Activated naive CD8-positive, alpha-beta T cell (primary cell): Measurements from ENCODE around the gene NMU.
"Not testable (repeated sequence)": the region's sequence is repeated elsewhere in the genome, so short reads cannot be mapped to it uniquely, and the experiment has no call there.

Experiments
- H3K27ac Mint-ChIP-seq: one replicate; pipeline ENCODE4 v1.8.0; 2021; ENCODE audit warnings: mixed read lengths
- H3K27me3 Mint-ChIP-seq: one replicate; pipeline ENCODE4 v1.8.0; 2021; ENCODE audit warnings: mixed read lengths
- H3K36me3 Mint-ChIP-seq: one replicate; pipeline ENCODE4 v1.8.0; 2021; ENCODE audit warnings: mixed read lengths
- H3K4me1 Mint-ChIP-seq: one replicate; pipeline ENCODE4 v1.8.0; 2021; ENCODE audit warnings: low read depth, mixed read lengths
- H3K4me3 Mint-ChIP-seq: one replicate; pipeline ENCODE4 v1.8.0; 2021; ENCODE audit warnings: mild to moderate bottlenecking, mixed read lengths
- H3K9me3 Mint-ChIP-seq: one replicate; pipeline ENCODE4 v1.8.0; 2021; ENCODE audit warnings: low read depth, mixed read lengths

The NMU gene

DNA sequence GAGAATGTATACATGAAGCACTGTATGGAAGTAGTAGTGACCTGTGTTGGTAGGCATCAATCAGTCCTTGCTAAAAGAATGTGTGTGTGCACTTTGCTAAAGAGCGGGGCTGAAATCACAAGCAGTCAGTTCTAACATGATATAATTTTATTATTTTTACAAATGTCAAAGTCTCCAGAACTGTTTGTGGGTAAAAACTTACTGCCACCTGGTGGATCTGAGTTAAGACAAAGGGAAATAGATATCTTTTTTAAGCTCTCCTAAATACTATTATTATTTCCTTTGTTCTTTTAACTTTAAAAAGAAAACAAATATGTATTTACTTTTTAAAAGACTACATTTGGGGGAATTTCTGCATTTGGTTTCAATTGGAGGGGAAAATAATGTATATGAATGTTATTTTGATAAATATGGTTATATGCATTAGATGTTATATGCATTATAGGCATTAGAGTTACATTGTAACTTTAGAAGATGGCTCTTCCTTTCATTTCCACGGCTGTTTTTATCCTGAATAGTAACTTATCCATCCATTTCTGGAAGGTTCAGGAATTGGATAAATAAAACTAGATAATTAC lies 81.6 kb downstream of the NMU start:
- peaks cover 10% of the 10 kb centered on the region for H3K4me1 Mint-ChIP-seq
- no peak overlapping the region for H3K27ac Mint-ChIP-seq
- H3K36me3 Mint-ChIP-seq = no peaks in the 10 kb centered on the region
- no peak overlapping the region for H3K4me3 Mint-ChIP-seq
- H3K27me3 Mint-ChIP-seq = peaks cover 11% of the 10 kb centered on the region
- H3K9me3 Mint-ChIP-seq = no peaks in the 10 kb centered on the region

DNA sequence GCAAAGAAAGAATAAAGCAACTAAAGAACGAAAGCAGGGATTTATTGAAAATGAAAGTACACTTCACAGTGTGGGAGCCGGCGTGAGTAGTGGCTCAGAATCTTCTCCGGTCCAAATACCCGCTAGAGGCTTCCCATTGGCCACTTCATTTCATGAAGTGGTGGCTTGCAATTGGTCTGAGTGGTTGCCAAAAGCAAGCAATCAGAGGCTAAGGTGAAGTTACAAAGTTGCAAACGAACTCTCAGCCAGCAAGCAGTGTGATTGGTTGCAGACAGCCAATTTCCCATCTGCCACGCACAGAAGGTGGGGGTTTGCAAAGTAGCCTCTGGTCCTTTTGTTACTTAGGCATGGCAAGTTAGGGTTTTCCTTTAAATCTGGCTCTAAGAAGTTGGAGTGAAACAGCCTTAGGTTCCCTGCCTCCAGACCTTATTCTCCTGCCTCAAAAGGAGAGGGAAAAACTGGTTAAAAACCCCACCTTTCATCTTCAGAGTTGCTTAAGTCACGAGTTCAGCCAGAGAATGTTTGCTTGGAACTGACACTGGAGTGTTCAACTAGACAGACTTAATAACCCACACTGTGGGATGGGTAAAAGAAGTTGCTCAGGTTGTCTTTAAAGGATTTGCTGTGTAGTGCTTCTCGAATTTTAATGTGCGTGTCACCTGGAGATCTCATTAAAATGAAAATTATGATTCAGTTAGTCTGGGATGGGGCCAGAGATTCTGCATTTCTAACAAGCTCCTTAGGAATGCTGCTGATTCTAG lies 82.5 kb downstream of the NMU start:
- no peaks in the 10 kb centered on the region for H3K36me3 Mint-ChIP-seq
- peaks cover 15% of the 10 kb centered on the region for H3K4me1 Mint-ChIP-seq
- H3K9me3 Mint-ChIP-seq = no peaks in the 10 kb centered on the region
- no peak overlapping the region for H3K27ac Mint-ChIP-seq
- H3K4me3 Mint-ChIP-seq = no peak overlapping the region
- peaks cover 11% of the 10 kb centered on the region for H3K27me3 Mint-ChIP-seq

DNA sequence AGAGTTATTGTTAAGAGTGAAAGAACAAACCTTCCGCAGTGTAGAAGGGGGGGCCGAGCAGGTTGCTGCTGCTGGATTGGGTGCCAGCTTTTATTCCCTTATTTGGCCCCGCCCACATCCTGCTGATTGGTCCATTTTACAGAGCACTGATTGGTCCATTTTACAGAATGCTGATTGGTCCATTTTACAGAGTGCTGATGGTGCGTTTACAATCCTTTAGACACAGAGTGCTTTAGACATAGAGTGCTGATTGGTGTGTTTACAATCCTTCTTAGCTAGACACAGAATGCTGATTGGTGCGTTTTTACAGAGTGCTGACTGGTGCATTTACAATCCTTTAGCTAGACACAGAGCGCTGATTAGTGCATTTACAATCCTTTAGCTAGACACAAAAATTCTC lies 84.1 kb downstream of the NMU start:
- not testable (repeated sequence) for H3K27ac Mint-ChIP-seq, H3K4me3 Mint-ChIP-seq, H3K27me3 Mint-ChIP-seq, H3K9me3 Mint-ChIP-seq, H3K36me3 Mint-ChIP-seq
- H3K4me1 Mint-ChIP-seq = peaks cover 24% of the 10 kb centered on the region

DNA sequence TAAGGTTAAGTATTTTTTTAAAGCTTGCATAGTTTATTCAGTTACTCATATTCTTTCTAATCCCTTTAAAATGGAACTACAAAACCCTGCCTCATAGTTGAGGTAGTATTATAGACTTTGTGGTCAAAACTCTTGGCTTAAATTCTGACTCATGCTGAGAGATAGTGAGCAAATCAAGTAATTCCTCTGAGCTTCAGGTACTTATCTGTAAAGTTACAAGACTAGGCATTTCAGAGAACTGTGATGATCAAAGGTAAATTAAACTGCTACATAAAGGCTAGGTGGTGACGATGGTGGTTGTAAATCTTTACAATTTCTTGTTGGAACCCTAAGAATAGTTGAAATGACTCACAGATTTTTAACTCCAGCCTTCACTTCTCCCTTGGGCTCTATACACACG lies 86.2 kb downstream of the NMU start:
- H3K27ac Mint-ChIP-seq = peak overlapping the region; percentile 76
- H3K27me3 Mint-ChIP-seq = peaks cover 4% of the 10 kb centered on the region
- H3K36me3 Mint-ChIP-seq = no peaks in the 10 kb centered on the region
- no peaks in the 10 kb centered on the region for H3K9me3 Mint-ChIP-seq
- H3K4me1 Mint-ChIP-seq = peaks cover 28% of the 10 kb centered on the region
- no peak overlapping the region for H3K4me3 Mint-ChIP-seq

DNA sequence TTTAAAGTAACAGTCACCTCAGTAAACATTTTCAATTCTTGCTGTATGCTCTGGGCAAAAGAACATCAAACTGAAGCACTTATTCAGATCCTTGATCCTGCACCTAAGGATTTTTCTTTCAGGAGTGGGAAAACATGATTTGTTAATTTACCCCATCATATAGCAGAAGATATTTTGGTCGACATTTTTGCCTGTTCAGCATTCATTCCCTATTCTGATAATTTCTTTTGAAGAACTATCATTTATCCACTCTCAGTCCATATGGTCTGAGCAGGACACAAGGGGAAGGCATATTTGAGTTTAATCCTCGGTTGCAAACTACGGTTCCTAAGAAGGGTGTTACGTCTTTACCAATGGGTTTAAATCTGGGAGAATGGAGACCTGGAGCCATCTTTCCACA lies 88.2 kb downstream of the NMU start:
- Mint-ChIP-seq H3K4me1 (peaks cover 45% of the 10 kb centered on the region), H3K27me3 (peaks cover 3% of the 10 kb centered on the region), H3K9me3 (no peaks in the 10 kb centered on the region), H3K27ac (peak overlapping the region; percentile 75), H3K4me3 (peak overlapping the region; percentile 93), H3K36me3 (no peaks in the 10 kb centered on the region)

DNA sequence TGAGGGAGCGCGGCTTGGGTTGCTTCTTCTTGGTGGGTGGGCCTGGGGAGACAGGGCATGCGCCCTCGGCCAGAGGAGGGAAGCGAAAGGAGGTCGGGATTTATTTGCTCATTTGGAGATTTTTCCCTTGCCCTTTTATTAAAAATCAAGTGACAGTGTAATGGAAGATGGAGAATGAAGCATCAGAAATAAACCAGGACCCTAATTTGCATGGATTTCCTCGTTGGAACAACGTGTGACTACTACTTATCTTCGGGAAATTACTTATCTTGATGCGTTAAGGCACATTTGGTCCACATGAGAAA lies 88.7 kb downstream of the NMU start:
- no peaks in the 10 kb centered on the region for H3K27me3 Mint-ChIP-seq
- peak overlapping the region; percentile 93 for H3K4me3 Mint-ChIP-seq
- H3K9me3 Mint-ChIP-seq = no peaks in the 10 kb centered on the region
- H3K36me3 Mint-ChIP-seq = no peaks in the 10 kb centered on the region
- H3K27ac Mint-ChIP-seq = peak overlapping the region; percentile 75
- H3K4me1 Mint-ChIP-seq = peaks cover 47% of the 10 kb centered on the region

DNA sequence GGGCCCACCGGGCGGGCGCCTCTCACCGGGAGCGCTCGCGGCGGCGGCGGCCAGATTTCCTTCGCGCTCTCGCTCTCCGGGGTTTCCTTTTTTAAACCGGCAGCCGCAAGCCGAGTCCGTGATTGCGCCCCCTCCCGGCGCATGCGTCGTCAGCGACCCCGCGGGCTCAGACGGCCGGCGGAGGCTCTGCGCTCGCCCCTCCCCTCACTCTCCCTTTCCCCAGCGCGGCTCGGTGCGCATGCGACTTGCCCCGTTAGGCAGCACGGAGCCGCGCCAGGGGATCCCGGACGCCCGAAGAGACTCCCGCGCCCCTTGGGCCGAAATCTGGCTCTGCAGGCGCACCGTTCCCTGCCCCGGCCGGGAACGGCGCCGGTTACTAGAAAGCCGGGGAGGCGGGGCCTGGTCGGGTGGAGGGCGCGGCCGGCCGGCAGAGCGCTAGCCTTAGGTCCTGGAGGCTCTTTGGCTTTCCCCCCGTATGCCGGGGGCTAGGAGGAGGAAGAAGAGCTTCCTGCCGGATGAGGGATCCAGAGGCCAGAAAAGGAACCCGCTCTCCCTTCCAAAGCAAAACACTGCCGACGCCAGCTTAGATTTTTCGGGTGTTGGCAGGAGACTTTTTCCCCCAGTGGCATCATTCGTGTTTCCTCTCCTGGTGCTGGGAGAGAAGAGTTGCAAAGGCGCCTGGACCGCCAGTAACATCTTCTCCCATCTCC lies 89.2 kb downstream of the NMU start, which contains the start of gene CLOCK:
Gene CLOCK (minus strand): TSS at position 154 of the 710 bp plus-strand sequence. CDS start 64,124 bp downstream, outside the sequence.
- Mint-ChIP-seq H3K9me3 (no peaks in the 10 kb centered on the region), H3K27me3 (no peaks in the 10 kb centered on the region), H3K36me3 (no peaks in the 10 kb centered on the region), H3K4me1 (peaks cover 49% of the 10 kb centered on the region), H3K27ac (peak within 1 kb of the TSS; percentile 91), H3K4me3 (peak within 1 kb of the TSS; percentile 95)

DNA sequence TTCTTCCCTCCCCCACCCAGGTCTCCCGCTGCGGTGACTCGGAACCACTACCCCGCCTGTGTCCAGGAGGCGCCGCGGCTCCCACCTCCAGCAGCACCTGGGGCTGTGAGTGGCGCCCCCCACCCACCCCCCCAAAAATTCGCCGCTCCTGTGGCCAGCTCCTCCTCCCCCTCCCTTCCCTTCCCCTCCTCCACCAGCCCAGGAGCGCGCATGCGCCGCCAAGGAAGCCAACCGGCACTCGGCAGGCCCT lies 89.7 kb downstream of the NMU start:
- Mint-ChIP-seq H3K27ac (no peak overlapping the region), H3K4me3 (peak overlapping the region; percentile 47), H3K36me3 (no peaks in the 10 kb centered on the region), H3K4me1 (peaks cover 53% of the 10 kb centered on the region), H3K27me3 (no peaks in the 10 kb centered on the region), H3K9me3 (no peaks in the 10 kb centered on the region)

DNA sequence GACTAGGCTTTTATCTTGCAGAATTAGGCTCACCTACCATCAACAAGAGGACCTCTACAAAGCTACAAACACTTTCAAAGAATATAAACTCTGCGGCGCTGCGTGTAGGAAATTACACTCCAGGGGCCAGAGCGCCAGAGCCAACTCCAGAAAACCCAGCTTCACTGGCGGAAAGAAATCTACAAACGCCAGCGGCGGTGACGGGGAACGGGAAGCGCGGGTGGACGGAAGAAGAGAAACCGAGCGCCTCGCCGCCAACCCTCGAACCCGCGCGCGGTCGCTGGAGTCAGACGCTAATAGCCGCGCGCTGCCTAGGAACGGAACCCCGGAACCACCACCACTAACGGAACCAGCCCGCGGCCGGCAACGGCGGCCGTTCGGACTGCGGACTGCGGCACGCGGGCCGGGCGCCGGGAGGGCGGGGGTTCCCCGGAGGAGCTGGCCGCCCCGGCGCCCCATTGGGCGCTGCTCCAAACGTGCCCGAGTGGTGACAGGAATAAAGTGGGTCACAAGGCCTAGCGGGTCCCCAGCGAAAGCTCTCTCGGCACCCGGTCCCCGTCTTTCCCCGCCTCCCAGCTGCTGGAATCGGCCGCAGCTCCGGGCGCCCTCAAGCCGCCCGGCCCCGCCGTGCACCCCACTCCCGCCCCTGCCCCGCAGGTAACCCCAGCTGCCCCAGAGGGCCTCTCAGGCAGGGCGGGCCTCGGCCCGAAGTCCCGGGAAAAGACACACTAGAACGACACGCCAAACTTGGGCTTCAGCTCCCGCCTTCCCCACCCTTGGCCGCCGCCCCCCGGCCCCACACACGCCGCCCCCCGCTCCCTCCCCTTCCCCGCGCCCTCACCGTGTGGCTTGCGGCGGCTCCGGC lies 90.2 kb downstream of the NMU start:
- H3K4me1 Mint-ChIP-seq = peaks cover 53% of the 10 kb centered on the region
- peak overlapping the region; percentile 95 for H3K4me3 Mint-ChIP-seq
- H3K36me3 Mint-ChIP-seq = no peaks in the 10 kb centered on the region
- H3K27ac Mint-ChIP-seq = peak overlapping the region; percentile 91
- H3K9me3 Mint-ChIP-seq = no peaks in the 10 kb centered on the region
- no peaks in the 10 kb centered on the region for H3K27me3 Mint-ChIP-seq
